Hepatocyte (in vitro differentiated cells): ENCODE data around the gene ZNF664. TPM values are rescaled to one million over a fixed set of nuclear protein-coding genes. Genes with fewer than 3 reads are reported as not detected.

Experiments
- DNase-seq: peaks from one replicate; pipeline ENCODE4 v3.0.0-alpha.2; 2016; ENCODE audit warnings: low spot score
- H2AFZ ChIP-seq: fragments of 200-600 bp; sonication (generic); 2 replicates; pipeline ENCODE4 v1.6.0; 2016; ENCODE audit warnings: antibody characterized with exemption, mild to moderate bottlenecking
- H3K27ac ChIP-seq: fragments of 200-600 bp; sonication (generic); 2 replicates; pipeline ENCODE4 v1.5.1; 2016; ENCODE audit warnings: mild to moderate bottlenecking
- H3K27me3 ChIP-seq: fragments of 200-600 bp; sonication (generic); 2 replicates; pipeline ENCODE4 v1.6.1; 2016
- H3K36me3 ChIP-seq: fragments of 200-600 bp; sonication (generic); replicated peaks from 2 replicates; pipeline ENCODE4 v1.5.1; 2016; ENCODE audit warnings: low read depth; ENCODE audit not compliant: insufficient read depth
- H3K4me1 ChIP-seq: fragments of 200-600 bp; sonication (generic); 2 replicates; pipeline ENCODE4 v1.5.1; 2016; ENCODE audit warnings: mild to moderate bottlenecking, moderate library complexity; ENCODE audit not compliant: insufficient read depth
- H3K4me2 ChIP-seq: fragments of 200-600 bp; sonication (generic); 2 replicates; pipeline ENCODE4 v1.6.0; 2016
- H3K4me3 ChIP-seq: fragments of 200-600 bp; sonication (generic); 2 replicates; pipeline ENCODE4 v1.5.1; 2016; ENCODE audit warnings: mild to moderate bottlenecking
- H3K79me2 ChIP-seq: fragments of 200-600 bp; sonication (generic); 2 replicates; pipeline ENCODE4 v1.6.0; 2017; ENCODE audit warnings: mild to moderate bottlenecking
- H3K9me2 ChIP-seq: fragments of 200-600 bp; sonication (generic); replicated peaks from 2 replicates; pipeline ENCODE4 v1.6.0; 2017; ENCODE audit warnings: mild to moderate bottlenecking; ENCODE audit not compliant: insufficient read depth
- H3K9me3 ChIP-seq: fragments of 200-600 bp; sonication (generic); 2 replicates; pipeline ENCODE4 v1.5.1; 2016; ENCODE audit warnings: low read depth, mild to moderate bottlenecking
- H4K20me1 ChIP-seq: fragments of 200-600 bp; sonication (generic); 2 replicates; pipeline ENCODE4 v1.6.0; 2016; ENCODE audit warnings: mild to moderate bottlenecking; ENCODE audit not compliant: insufficient read depth, poor library complexity, severe bottlenecking
- EZH2 ChIP-seq: fragments of 200-600 bp; sonication (generic); IDR thresholded peaks from 2 replicates; pipeline ENCODE4 v1.6.1; 2016; ENCODE audit warnings: antibody characterized with exemption, mild to moderate bottlenecking, borderline replicate concordance
- EZH2phosphoT487 ChIP-seq: fragments of 200-600 bp; sonication (generic); IDR thresholded peaks from one replicate; pipeline ENCODE4 v1.6.1; 2018; ENCODE audit warnings: antibody characterized with exemption, mild to moderate bottlenecking, low read depth, moderate library complexity; ENCODE audit not compliant: unreplicated experiment, severe bottlenecking
- WGBS: methylation state at CpG from one replicate; pipeline ENCODE4 v1.1.6; 2016; ENCODE audit warnings: low lambda C conversion rate; ENCODE audit errors: missing lambda C conversion rate; 5-methylcytosine and 5-hydroxymethylcytosine counted together
- polyA plus RNA-seq: library from polyadenylated mRNA; unstranded; fragments of >200 nt; fragmentation: Nextera tagmentation; extraction: Ambion mirVana; gene quantifications from 2 replicates; pipeline ENCODE4 v1.2.1, GENCODE V29; 2016
- total RNA-seq: library from RNA; depleted of rRNA; stranded (reverse); fragments of >200 nt; gene quantifications from 2 replicates; pipeline ENCODE4 v1.2.3, GENCODE V29; 2014
- TF ChIP-seq, protein P1 (sequence below): fragments of 200-600 bp; sonication (generic); IDR thresholded peaks from 2 replicates; pipeline ENCODE4 v1.5.1; 2016; ENCODE audit warnings: antibody characterized with exemption, mild to moderate bottlenecking; ENCODE audit not compliant: poor library complexity

Gene ZNF664
- total and polyA plus RNA-seq, 2 experiments from 2014 or later, result 17.6 to 80.4 TPM

DNA sequence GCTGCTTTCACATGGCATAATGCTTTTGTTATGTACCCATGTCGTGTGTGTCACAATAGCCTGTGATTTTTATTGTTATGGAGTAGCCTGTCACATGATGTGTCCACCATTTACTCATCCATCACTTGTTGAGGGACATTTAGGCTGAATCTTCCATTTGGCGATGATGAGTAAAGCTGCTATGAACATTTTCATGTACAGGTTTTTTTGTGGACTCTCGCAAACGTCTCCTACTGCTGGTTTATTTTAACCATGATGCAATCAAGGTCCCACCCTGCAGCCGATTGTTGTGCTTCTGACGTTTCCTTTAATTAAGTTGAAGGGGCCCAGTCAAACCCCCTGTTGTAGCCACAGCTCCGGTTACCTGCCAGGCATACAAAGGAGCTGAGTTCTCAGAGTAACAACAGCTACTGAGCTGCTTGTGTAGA, 63.2 kb downstream of the ZNF664 start:
- WGBS, result 48% methylated on average over 7 of the region's 7 CpGs
- Histone ChIP-seq H3K36me3 (no peaks in the 10 kb centered on the region), H3K9me2 (no peaks in the 10 kb centered on the region), H3K27ac (no peak overlapping the region), H3K9me3 (no peaks in the 10 kb centered on the region), H3K27me3 (no peaks in the 10 kb centered on the region), H4K20me1 (no peaks in the 10 kb centered on the region), H3K79me2 (no peaks in the 10 kb centered on the region), H3K4me2 (no peak overlapping the region), H3K4me1 (no peaks in the 10 kb centered on the region), H2AFZ (peak overlapping the region; percentile 45), H3K4me3 (no peak overlapping the region)
- TF ChIP-seq, protein P1, sequence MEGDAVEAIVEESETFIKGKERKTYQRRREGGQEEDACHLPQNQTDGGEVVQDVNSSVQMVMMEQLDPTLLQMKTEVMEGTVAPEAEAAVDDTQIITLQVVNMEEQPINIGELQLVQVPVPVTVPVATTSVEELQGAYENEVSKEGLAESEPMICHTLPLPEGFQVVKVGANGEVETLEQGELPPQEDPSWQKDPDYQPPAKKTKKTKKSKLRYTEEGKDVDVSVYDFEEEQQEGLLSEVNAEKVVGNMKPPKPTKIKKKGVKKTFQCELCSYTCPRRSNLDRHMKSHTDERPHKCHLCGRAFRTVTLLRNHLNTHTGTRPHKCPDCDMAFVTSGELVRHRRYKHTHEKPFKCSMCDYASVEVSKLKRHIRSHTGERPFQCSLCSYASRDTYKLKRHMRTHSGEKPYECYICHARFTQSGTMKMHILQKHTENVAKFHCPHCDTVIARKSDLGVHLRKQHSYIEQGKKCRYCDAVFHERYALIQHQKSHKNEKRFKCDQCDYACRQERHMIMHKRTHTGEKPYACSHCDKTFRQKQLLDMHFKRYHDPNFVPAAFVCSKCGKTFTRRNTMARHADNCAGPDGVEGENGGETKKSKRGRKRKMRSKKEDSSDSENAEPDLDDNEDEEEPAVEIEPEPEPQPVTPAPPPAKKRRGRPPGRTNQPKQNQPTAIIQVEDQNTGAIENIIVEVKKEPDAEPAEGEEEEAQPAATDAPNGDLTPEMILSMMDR, result no peak
- TF ChIP-seq EZH2, result no peak
- TF ChIP-seq EZH2phosphoT487, result no peak
- DNase-seq, result no peak

DNA sequence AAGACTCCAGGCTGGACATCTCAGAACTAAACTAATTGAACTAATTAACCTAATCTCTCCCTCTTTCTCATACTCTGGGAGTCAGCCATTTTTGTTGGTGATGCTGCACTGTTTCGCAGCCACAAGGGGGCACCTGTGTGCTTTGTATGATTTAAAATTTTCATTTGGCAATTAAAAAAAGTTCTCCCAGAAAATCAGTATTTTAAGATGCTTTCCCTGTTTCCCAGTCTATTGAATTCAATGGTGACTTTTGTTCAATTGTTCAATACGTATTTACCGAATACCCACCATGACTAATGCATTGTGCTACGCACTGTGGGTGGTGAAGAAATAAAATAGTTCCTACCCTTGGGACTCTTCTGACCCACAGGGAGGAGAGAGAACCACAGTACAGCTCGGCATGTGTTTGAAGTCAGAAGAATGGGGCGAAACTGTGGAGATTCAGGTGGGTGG, 63.7 kb downstream of the ZNF664 start:
- peak; percentile 70 for DNase-seq
- no peak overlapping the region for H3K27ac ChIP-seq
- H3K4me1 ChIP-seq, result no peaks in the 10 kb centered on the region
- no peaks in the 10 kb centered on the region for H3K79me2 ChIP-seq
- H3K36me3 ChIP-seq, result no peaks in the 10 kb centered on the region
- H3K4me3 ChIP-seq, result no peak overlapping the region
- no peaks in the 10 kb centered on the region for H3K9me2 ChIP-seq
- no peak overlapping the region for H3K4me2 ChIP-seq
- H2AFZ ChIP-seq, result peak overlapping the region; percentile 45
- WGBS, result 40% methylated on average over 6 of the region's 6 CpGs
- no peak for TF ChIP-seq EZH2phosphoT487
- TF ChIP-seq, protein P1, result peak; percentile 94
- TF ChIP-seq EZH2, result no peak
- no peaks in the 10 kb centered on the region for H4K20me1 ChIP-seq
- no peaks in the 10 kb centered on the region for H3K9me3 ChIP-seq
- no peaks in the 10 kb centered on the region for H3K27me3 ChIP-seq

DNA sequence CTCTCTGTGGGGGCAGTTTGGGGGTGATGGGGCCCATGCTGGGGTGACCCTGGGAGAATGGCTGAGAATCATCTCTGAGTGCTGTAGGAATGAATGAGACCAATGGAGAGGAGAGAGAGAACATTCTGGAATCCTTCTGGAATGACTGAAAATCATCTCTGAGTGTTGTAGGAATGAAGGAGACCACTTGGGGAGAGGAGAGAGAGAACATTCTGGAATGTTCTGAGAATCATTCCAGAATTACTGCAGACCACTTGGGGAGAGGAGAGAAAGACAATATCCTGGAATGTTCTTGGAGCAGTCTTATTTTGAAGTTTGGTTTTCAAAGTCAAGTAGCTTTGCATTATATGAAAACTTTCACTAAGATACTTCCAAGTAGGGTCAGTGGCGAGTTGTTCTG, 64.3 kb downstream of the ZNF664 start:
- Histone ChIP-seq H3K4me2 (no peak overlapping the region), H2AFZ (no peak overlapping the region), H3K4me1 (no peaks in the 10 kb centered on the region), H3K27me3 (no peaks in the 10 kb centered on the region), H4K20me1 (no peaks in the 10 kb centered on the region), H3K79me2 (no peaks in the 10 kb centered on the region), H3K27ac (no peak overlapping the region), H3K9me2 (no peaks in the 10 kb centered on the region), H3K9me3 (no peaks in the 10 kb centered on the region), H3K4me3 (no peak overlapping the region), H3K36me3 (no peaks in the 10 kb centered on the region)
- TF ChIP-seq, protein P1, result no peak
- TF ChIP-seq EZH2 (no peak), EZH2phosphoT487 (no peak)
- 100% methylated on average over 1 of the region's 1 CpG for WGBS
- no peak for DNase-seq

DNA sequence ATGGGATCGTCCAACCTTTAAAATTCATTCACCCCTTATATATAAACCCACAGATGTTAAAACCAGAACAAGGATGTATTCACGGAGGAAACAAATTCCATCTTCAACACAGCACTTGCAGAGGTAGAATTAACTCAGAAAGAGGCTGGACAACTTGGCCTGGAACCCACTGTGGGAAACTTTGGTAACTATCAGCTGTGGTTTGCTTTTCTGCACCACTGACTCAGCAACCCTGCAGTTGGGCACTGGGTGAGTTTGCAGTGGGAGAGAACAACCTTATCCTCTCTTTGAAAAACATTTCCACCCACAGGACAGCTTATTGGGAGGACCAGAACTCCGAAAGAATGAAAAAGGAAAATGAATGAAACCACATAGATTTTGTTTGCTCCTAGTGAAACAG, 66.3 kb downstream of the ZNF664 start:
- no peak overlapping the region for H3K27ac ChIP-seq
- H3K9me3 ChIP-seq, result no peaks in the 10 kb centered on the region
- H2AFZ ChIP-seq, result no peak overlapping the region
- no peak overlapping the region for H3K4me2 ChIP-seq
- no peaks in the 10 kb centered on the region for H3K27me3 ChIP-seq
- WGBS, result 71% methylated on average over 3 of the region's 3 CpGs
- no peak for TF ChIP-seq EZH2phosphoT487
- TF ChIP-seq, protein P1, result no peak
- TF ChIP-seq EZH2, result no peak
- no peaks in the 10 kb centered on the region for H3K36me3 ChIP-seq
- no peaks in the 10 kb centered on the region for H3K4me1 ChIP-seq
- no peak overlapping the region for H3K4me3 ChIP-seq
- no peaks in the 10 kb centered on the region for H4K20me1 ChIP-seq
- H3K79me2 ChIP-seq, result no peaks in the 10 kb centered on the region
- no peaks in the 10 kb centered on the region for H3K9me2 ChIP-seq
- no peak for DNase-seq
